Occipital lobe (tissue), 2 donors: ENCODE data around the gene FBLIM1. TPM values are rescaled to one million over a fixed set of nuclear protein-coding genes. Genes with fewer than 3 reads are reported as not detected.
"Not testable (repeated sequence)": the region's sequence is repeated elsewhere in the genome, so short reads cannot be mapped to it uniquely, and the experiment has no call there.

Experiments
- DNase-seq: peaks from one replicate; lab custom pipeline; 2025; lab: John Stamatoyannopoulos, UW
- total RNA-seq: library from RNA; depleted of rRNA; stranded (reverse); fragments of >200 nt; gene quantifications from one replicate; pipeline ENCODE4 v1.2.3, GENCODE V29; 2014

Gene FBLIM1
- total RNA-seq, 1 donor from 2014 or later = 11.4 TPM

DNA sequence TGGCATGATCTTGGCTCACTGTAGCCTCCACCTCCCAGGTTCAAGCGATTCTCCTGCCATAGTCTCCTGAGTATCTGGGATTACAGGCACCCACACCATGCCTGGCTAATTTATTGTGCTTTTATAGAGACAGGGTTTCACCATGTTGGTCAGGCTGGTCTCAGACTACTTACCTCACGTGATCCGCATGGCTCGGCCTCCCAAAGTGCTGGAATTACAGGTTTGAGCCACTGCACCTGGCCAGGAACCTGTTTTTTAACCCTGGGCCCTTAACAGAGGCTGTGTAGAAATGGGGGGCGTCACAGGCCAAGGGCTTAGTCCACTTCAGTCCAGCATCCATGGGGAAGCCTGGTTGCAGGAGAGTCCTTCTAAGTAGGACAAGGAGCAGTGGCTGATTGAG is 9.3 kb downstream of the FBLIM1 start:
- no peak for DNase-seq

DNA sequence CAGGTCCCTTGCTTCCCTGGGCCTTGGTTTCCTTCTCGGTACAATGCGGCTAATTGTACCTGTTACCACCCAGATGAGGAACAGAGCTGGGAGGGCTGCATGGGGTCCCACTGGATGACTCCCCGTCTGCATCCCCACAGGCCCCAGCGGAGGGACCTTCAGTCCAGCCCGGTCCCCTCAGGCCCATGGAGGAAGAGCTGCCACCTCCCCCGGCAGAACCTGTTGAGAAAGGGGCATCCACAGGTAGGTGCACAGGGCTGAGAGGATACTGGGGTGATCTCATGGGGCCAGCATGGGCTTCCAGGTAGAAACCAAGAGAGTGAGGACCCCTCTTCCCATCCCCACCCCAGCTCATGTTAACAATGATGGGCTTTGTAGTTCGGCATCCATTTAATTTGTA is 9.8 kb downstream of the FBLIM1 start:
- DNase-seq = no peak

DNA sequence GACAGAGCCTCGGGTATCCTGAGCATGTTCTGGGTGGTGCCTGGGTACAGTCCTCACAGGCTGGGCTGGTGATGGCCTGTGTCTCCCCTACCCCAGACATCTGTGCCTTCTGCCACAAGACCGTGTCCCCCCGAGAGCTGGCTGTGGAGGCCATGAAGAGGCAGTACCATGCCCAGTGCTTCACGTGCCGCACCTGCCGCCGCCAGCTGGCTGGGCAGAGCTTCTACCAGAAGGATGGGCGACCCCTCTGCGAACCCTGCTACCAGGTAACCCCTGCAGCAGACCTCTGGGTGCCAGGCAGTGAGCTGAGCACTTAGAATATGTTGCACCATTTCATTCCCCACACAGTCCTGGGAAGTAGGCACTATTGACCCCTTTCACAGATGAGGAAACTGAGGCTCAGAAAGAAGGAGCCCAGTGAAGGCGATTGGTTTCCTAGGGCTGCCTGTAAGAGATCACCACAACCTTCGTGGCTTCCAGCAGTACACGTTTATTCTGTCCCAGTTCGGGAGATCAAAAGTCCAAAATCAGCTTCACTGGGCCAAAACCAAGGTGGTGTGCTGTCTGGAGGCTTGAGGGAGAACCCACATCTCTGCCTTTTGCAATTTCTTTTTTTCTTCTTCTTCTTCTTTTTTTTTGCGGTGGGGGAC is 11.8 kb downstream of the FBLIM1 start:
- no peak for DNase-seq

DNA sequence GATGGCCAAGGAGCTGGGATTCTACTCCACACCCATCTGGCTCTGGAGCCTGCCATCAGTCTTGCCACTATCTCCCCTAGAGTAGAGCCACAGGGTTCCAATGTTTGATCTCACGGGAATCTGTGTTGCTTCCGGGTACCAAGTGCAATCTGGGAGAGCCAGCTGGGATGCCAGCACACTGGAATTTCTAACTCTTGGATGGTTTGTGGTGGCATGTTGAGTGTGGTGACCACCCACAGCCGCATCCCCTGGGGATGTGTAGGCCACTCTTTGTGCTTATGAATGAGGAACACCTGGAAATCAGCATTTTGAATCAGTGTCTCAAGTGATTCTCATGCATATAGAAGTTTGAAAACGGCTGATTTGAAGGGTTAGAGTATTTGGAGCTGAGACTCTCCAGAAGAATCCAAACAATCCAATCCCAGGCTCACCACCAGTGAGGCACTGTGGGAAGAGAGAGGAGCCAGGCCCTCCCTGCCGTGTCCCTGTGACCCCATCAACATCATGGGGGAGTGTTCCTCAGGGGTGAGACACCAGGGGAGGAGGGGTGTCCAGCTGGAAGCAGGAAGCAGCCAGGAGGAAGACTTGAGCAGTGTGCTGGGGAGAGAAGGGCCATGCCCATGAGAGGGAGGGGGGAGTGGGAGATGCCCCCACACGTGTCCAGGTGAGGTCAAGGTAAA is 13.4 kb downstream of the FBLIM1 start:
- no peak for DNase-seq

DNA sequence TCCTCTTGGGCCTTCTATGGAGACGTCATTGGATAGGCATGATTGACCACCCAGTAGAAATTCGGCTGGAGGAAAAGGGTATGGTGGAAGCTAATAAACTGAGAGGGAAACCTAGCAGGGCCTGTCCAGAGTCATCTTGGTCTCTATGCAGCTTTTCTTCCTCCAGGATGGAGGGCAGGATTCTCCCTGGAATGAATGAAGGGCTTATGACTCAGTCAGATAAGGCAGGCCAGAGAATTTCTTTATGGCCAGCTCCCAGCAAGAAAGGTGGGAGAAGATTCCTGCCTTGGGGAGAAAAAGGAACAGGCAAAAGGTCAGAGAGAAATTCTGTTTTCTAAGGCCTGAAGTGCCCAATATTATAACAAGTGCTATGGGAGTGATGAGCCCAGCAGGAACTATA is 17.1 kb downstream of the FBLIM1 start:
- DNase-seq = no peak

DNA sequence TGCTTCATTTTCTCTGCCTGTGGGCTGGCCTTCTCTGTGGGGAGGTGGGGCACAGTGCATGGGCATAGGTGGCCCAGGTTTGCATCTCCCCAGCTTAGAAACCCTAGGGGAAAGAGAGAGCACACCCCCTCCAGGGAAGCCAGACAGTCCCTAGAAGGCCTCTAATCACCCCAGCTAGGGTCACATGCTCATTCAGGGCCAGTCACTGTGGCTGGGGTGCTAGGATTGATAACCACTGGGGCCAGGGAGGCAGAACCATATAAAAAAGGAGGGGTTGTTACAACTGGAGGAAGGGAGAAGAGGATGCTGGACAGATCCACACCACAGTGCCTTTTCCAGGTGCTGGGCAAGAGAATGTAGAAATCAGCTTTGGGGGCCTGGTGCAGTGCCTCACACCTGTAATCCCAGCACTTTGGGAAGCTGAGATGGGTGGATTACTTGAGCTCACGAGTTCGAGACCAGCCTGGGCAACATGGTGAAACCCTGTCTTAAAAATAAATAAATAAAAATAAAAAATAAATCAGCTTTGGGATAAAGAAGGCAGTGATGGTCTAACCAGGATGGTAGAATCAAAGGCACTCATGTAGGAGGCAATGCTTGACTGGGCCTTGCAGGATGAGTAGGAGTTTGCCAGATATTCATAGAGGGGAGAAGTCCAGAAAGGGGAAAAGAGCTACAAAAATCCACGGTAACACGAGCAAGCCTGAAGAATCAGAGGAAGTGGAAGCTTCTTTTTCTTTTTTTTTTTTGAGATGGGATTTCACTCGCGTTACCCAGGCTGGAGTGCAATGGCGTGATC is 19.5 kb downstream of the FBLIM1 start:
- DNase-seq = no peak

DNA sequence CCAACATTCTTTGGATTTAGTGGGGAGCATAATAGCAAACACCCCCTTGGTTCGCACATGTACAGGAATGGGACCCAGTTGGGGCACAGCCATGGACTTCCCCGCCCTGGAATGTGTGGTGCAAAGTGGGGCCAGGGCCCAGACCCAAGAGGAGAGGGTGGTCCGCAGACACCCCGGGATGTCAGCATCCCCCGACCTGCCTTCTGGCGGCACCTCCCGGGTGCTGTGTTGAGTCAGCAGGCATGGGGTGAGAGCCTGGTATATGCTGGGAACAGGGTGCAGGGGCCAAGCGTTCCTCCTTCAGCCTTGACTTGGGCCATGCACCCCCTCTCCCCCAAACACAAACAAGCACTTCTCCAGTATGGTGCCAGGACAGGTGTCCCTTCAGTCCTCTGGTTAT is 27.1 kb downstream of the FBLIM1 start:
- no peak for DNase-seq

DNA sequence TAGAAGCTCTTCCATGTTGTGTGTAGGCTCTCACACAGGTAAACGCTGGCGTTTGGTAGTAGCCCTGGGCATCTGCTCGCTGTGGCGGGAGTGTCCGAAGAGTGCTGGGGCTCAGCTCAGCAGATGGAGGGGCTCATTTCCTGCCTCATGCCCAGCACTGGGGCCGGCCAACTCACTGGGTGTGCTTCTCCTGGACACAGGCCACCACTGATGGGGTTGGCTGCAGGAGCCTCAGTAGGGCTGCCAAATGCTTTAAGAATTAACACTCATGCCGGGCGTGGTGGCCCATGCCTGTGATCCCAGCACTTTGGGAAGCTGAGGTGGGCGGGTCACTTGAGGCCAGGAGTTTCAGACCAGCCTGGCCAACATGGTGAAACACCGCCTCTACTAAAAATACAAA is 28.0 kb downstream of the FBLIM1 start:
- no peak for DNase-seq

DNA sequence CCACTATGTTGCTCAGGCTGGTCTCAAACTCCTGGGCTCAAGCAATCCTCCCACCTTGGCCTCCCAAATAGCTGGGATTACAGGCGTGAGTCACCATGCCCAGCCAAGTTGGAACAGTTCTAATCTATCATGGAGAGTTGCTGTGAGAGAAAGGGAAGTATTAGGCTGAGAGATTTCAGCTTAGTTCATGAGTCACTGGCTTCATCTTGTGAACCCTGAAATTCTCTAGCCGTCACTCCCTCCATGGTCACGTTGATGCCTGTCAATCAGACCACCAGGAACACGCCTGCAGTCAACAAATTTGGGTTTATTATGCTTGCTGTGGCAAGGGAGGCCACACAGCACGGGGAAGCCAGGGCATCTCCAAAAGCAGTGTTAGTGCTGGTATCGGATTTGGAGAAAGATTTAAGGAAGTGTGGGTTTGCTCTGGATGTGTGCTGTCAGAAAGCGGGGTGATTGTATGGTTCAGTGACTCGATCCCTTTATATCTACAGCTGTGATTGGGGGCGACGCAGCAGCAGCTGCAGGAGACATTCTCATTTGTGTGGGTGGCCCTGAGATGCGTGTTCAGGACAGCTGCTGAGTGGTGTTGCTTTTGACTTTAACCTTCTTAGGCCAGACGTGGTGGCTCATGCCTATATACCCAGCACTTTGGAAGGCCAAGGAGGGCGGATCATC is 30.2 kb downstream of the FBLIM1 start:
- no peak for DNase-seq

DNA sequence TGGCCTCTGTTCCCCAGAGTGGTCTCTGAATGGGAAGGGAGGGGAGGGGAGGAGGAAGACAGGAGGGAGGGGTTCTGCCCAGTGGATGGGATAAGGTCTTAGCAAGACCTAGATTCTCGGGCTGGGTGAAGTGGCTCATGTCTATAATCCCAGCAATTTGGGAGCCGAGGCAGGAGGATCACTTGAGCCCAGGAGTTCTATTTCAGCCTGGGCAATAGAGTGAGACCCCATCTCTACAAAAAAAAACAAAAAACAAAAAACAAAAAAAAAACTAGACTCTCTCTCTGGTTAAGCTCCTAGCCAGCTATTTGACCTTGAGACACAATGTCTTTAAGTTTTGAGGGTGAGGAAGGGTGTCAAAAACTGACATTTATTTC is 37.5 kb downstream of the FBLIM1 start:
- no peak for DNase-seq

DNA sequence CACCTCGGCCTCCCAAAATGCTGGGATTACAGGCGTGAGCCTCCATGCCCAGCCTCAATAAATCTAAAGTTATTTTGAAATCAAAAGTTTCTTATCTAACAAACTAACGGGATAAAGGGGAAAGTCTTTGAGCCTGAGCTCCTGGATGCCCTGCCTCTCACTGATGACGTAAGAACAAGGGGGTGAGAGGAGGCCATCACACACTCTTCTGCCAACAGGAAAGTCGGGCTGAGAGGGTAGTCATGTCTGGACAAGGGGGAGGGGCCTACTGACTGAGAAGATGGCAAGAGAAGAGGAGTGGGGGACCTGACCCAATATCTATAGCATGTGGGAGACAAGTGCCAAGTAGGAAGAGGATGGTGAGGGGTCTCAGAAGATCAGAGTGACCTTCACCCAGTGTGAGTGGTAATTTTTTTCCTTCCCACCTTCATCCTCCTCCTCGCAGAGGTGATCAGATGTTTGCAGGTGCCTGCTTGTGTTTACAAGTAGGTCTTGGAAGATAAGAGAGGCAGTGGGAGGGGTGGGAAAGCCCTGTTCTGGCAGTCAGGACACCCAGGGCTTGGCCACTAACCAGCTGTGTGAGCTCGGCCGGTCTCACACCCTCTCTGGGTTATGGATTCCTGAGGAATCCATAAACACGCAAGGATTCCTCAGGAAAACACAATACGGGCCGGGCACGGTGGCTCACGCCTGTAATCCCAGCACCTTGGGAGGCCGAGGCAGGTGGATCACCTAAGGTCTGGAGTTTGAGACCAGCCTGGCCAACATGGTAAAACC is 39.2 kb downstream of the FBLIM1 start:
- no peak for DNase-seq

DNA sequence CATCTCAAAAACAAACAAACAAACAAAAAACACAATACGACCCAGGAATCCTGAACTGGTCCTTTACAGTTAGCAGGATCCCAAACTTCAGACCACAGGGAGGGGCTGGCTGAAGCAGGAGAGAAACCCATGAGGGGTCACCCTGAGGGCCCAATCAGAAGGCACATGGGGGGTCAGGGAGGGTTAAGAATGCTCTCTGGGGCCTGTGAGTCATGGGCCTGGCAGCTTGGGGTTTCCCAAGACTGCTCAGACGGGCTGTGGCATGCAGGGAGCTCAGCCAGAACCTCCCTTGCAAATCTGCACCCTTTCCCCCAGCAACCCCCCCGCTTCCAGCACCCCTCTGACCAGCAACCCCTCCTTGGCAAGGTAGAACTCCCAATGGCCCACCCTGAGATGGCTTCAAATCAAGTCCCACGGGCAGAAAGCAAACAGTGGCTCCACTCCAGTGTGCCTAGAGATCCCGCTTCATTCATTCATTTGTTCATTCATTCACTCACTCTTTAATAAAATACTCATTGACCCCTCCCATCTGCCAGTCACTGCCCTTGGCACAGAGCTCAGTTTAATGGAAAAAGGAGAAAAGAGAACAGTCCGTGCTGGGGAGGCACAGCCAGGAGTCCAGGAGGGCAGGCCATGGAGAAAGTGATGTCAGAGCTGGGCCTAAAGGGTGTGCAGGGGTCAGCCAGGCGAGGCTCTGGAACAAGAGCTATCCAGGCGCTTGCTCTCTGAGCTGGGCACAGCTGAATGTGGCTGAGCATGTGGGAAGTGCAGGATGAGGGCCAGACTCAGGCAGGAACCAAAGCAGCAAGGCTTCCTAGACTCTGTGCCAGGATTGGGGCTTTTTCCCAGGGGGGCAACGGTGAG is 40.6 kb downstream of the FBLIM1 start:
- no peak for DNase-seq

DNA sequence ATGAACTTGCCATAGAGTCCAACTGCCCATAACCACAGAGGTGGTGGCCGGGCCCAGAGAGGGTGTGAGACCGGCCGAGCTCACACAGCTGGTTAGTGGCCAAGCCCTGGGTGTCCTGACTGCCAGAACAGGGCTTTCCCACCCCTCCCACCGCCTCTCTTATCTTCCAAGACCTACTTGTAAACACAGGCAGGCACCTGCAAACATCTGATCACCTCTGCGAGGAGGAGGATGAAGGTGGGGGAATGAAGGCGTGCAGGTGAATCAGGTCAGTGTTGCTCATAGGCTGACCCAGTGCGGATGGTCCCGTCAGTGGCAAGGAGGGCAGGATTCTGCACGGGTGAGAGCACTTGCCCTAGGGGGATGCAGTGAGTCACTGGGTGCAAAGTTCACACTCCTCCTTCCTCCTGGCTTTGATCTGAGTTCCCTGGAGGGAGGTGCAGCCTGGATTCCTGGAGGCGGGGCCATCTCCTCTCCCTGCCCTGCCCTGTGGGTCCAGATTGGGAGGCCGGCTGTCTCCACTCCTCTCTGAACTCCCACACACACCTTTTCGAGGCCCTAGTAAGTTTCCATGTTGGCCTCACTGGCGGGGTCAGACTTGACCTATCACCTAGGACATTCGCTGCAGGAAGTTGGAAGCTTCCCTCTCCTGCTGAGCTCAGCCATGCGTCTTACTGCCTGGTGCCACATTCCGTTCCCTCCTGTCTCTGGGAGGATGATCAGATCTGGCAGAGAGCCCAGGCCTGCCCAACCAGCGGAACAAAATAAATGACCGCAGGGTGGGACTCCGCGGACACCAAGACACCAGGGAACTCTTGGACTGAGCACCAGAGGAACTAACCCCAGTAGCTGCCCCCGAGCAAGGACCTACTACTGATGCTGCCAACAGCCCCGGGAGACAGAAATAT is 41.6 kb downstream of the FBLIM1 start:
- DNase-seq = no peak

DNA sequence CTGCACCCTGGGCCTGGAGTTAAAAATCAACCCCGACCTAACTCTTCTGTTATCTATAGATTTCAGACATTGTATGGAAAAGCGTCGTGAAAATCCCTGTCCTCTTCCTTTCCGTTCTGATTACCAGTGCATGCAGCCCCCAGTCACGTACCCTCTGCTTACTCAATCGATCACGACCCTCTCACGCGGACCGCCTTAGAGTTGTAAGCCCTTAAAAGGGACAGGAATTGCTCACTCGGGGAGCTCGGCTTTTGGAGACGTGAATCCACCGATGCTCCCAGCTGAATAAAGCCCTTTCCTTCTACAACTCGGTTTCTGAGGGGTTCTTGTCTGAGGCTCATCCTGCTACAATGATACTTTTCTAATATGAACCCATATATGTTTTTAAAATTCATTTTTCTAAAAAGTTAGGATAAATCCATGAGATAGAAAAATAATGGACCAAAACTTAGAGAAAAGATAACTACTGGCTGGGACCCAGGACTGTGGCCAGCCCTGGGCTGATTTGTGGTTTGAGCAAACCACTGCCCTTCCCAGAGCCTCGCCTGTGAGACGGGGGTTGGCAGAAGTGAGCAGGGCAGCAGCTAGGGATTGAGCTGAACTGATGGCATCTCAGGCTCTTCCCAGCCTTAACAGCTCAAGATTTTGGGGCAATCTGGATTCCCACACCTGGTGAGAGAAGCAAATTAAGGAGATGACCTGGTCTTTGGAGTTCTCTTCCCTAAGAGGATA is 43.8 kb downstream of the FBLIM1 start:
- DNase-seq = no peak

DNA sequence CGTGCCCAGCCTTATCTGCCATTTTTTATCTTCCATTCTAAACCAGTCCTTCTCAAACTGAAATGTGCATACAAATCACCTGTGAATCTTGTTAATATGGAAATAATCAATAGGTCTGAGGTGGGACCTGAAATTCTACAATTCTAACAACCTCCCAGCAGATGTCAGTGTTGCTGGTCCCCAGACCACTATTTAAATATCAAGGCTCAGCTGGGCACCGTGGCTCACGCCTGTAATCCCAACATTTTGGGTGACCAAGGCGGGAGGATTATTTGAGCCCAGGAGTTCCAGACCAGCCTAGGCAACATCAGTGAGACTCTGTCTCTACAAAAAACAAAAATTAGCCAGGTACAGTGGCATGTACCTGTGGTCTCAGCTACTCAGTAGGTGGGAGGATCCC is 44.8 kb downstream of the FBLIM1 start:
- DNase-seq = no peak

DNA sequence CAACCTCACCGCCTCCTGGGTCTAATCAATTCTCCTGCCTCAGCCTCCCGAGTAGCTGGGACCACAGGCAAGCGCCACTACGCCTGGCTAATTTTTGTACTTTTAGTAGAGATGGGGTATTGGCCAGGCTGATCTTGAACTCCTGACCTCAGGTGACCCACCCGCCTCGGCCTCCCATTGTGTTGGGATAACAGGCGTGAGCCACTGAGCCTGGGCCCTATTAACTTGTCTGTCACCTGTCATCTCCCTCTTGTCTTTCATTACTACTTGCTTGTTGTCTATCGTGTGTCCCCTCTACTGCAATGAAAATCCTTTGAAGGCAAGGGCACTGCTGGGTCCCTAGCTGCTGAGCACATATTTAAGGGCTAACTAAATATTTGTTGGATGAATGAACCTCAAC is 45.5 kb downstream of the FBLIM1 start:
- no peak for DNase-seq

DNA sequence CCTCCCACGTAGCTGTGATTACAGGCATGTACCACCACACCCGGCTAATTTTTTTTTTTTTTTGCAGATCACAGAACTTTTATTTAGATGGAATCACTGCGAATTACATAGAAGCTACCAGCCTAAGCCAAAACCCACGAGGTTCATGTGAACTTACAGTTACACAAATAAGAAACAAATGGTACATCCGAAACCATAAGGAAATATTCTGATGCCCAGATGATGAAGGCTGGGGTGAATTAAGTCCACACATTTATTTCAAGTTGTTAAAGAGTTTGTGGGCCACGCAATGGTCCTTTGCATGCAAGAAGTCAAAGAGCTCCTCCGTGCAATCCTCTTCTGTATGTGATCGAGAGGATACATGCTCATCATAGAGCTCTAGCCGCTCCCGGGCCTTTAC is 48.5 kb downstream of the FBLIM1 start:
- DNase-seq = no peak

DNA sequence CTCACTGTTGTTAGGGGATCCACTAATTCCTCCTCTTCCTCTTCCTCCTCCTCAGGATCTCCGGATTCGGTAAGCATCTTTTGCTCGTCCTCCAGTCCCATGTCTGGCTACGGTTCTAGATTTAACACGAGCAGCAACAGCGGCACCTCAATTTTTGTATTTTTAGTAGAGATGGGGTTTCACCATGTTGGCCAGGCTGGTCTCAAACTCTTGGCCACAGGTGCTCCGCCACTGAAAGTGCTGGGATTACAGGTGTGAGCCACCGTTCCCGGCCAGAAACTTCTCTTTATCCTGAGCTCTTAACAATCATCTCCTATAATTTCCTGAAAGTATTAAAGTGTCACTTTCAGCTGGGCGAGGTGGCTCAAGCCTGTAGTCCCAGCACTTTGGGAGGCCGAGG is 49.0 kb downstream of the FBLIM1 start, which contains the start of gene UQCRHL:
TSS of gene UQCRHL (minus strand) at position 101 of the 400 bp plus-strand sequence. CDS start at position 101, 0 bp downstream.
- DNase-seq = not testable (repeated sequence)
